ENCODE measurements around the gene SLC37A1. TPM values are rescaled to one million over a fixed set of nuclear protein-coding genes. Genes with fewer than 3 reads are reported as not detected.

SLC37A1 gene
- total and polyA plus RNA-seq, 4 donors = 2.0 to 7.2 (median 4.3) TPM

- H3K27ac ChIP-seq (ENCODE audit: low read depth in 1 of 2, low read length in 2 of 2) = no peak overlapping the region
- WGBS = 96% methylated on average over 9 of the region's 9 CpGs
- H3K9ac ChIP-seq (ENCODE audit: low read depth in 1 of 2, low read length in 2 of 2) = no peak overlapping the region
- no peak overlapping the region for H3K4me3 ChIP-seq (ENCODE audit: low read depth in 1 of 3, low read length in 3 of 3)
- peaks cover 0 to 2% (median 0%) of the 10 kb centered on the region in 4 donors for H3K9me3 ChIP-seq (ENCODE audit: control insufficient read depth in 4 of 4, low read length in 3 of 4)
- H3K4me1 ChIP-seq (ENCODE audit: control insufficient read depth in 4 of 4, insufficient read depth in 4 of 4, low read length in 3 of 4) = no peaks in the 10 kb centered on the region
- no peak for TF ChIP-seq RXRA (IDR thresholded peaks at IDR 0.05)
- no peak for TF ChIP-seq YY1 (IDR thresholded peaks at IDR 0.05)
- TF ChIP-seq ATF3 (IDR thresholded peaks at IDR 0.05) = no peak
- no peak for DNase-seq (ENCODE audit: low spot score)
- peaks cover 0 to 3% (median 1%) of the 10 kb centered on the region in 4 donors for H3K36me3 ChIP-seq (ENCODE audit: control insufficient read depth in 4 of 4, insufficient read depth in 3 of 4, low read depth in 1 of 4, low read length in 3 of 4)
- H3K27me3 ChIP-seq (ENCODE audit: control insufficient read depth in 4 of 4, insufficient read depth in 4 of 4, low read length in 3 of 4) = no peaks in the 10 kb centered on the region
Measured at GRCh38 chr21:42578034-42578433, 64.4 kb downstream of the SLC37A1 start.

DNA sequence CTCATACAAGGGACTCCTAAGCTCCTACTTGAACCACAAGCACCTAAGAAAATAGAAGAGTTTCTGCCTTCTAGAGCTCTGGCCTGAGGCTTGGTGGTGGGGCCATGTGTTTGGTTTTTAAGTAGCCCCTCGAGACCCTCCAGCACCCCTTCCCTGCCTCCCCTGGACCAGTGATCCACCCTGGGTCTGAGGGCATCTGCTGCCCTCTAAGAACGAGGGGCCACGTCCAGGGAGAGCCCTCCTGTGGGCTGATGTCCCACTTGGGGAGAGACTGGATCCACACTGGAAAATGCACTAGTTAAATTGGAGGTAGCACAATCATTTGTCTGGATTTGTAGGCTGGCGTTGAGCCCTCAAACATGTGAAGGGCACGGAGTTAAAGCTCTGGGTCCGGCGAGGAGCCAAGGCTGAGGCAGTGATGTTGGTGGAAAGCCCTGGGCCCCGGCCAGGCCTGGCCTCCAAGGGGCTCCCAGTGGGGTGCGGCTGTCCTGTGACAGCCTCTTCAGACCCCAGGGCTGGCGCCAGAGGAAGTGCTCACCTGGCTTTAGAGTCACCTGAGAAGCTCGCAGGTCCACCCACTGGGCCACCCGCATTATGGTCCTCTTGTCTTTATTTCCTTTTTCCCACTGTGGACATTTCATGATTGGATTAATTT lies 65.2 kb downstream of the SLC37A1 start:
- no peak overlapping the region for H3K27ac ChIP-seq (ENCODE audit: low read depth in 1 of 2, low read length in 2 of 2)
- WGBS = 95% methylated on average over 12 of the region's 12 CpGs
- H3K4me1 ChIP-seq (ENCODE audit: control insufficient read depth in 4 of 4, insufficient read depth in 4 of 4, low read length in 3 of 4) = no peaks in the 10 kb centered on the region
- H3K27me3 ChIP-seq (ENCODE audit: control insufficient read depth in 4 of 4, insufficient read depth in 4 of 4, low read length in 3 of 4) = no peaks in the 10 kb centered on the region
- no peak for DNase-seq (ENCODE audit: low spot score)
- no peak overlapping the region for H3K4me3 ChIP-seq (ENCODE audit: low read depth in 1 of 3, low read length in 3 of 3)
- H3K9me3 ChIP-seq (ENCODE audit: control insufficient read depth in 4 of 4, low read length in 3 of 4) = peaks cover 0 to 2% (median 0%) of the 10 kb centered on the region in 4 donors
- peaks cover 0 to 2% (median 0%) of the 10 kb centered on the region in 4 donors for H3K36me3 ChIP-seq (ENCODE audit: control insufficient read depth in 4 of 4, insufficient read depth in 3 of 4, low read depth in 1 of 4, low read length in 3 of 4)
- no peak overlapping the region for H3K9ac ChIP-seq (ENCODE audit: low read depth in 1 of 2, low read length in 2 of 2)
- TF ChIP-seq JUND (IDR thresholded peaks at IDR 0.05) (no peak), TAF1 (conservative IDR thresholded peaks at IDR 0.05) (no peak), YY1 (IDR thresholded peaks at IDR 0.05) (no peak), CTCF (IDR thresholded peaks at IDR 0.05; ENCODE audit: low read depth, low read length, missing input control) (no peak), HNF4G (IDR thresholded peaks at IDR 0.05) (no peak), RXRA (IDR thresholded peaks at IDR 0.05) (no peak), HNF4A (conservative IDR thresholded peaks at IDR 0.05) (no peak)
- TF ChIP-seq, protein P1, sequence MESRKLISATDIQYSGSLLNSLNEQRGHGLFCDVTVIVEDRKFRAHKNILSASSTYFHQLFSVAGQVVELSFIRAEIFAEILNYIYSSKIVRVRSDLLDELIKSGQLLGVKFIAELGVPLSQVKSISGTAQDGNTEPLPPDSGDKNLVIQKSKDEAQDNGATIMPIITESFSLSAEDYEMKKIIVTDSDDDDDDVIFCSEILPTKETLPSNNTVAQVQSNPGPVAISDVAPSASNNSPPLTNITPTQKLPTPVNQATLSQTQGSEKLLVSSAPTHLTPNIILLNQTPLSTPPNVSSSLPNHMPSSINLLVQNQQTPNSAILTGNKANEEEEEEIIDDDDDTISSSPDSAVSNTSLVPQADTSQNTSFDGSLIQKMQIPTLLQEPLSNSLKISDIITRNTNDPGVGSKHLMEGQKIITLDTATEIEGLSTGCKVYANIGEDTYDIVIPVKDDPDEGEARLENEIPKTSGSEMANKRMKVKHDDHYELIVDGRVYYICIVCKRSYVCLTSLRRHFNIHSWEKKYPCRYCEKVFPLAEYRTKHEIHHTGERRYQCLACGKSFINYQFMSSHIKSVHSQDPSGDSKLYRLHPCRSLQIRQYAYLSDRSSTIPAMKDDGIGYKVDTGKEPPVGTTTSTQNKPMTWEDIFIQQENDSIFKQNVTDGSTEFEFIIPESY (IDR thresholded peaks at IDR 0.05) = no peak

- no peak overlapping the region for H3K4me3 ChIP-seq (ENCODE audit: low read depth in 1 of 3, low read length in 3 of 3)
- no peaks in the 10 kb centered on the region for H3K4me1 ChIP-seq (ENCODE audit: control insufficient read depth in 4 of 4, insufficient read depth in 4 of 4, low read length in 3 of 4)
- peaks cover 0 to 2% (median 0%) of the 10 kb centered on the region in 4 donors for H3K36me3 ChIP-seq (ENCODE audit: control insufficient read depth in 4 of 4, insufficient read depth in 3 of 4, low read depth in 1 of 4, low read length in 3 of 4)
- no peaks in the 10 kb centered on the region for H3K27me3 ChIP-seq (ENCODE audit: control insufficient read depth in 4 of 4, insufficient read depth in 4 of 4, low read length in 3 of 4)
- no peak overlapping the region for H3K27ac ChIP-seq (ENCODE audit: low read depth in 1 of 2, low read length in 2 of 2)
- WGBS = 93% methylated on average over 22 of the region's 22 CpGs
- no peak for DNase-seq (ENCODE audit: low spot score)
- peaks cover 0 to 2% (median 0%) of the 10 kb centered on the region in 4 donors for H3K9me3 ChIP-seq (ENCODE audit: control insufficient read depth in 4 of 4, low read length in 3 of 4)
- no peak overlapping the region for H3K9ac ChIP-seq (ENCODE audit: low read depth in 1 of 2, low read length in 2 of 2)
- TF ChIP-seq RAD21 (IDR thresholded peaks at IDR 0.05) (no peak), REST (IDR thresholded peaks at IDR 0.05) (no peak), SP1 (IDR thresholded peaks at IDR 0.05) (no peak), EGR1 (IDR thresholded peaks at IDR 0.05; ENCODE audit: low read depth in 2 of 2) (no peak), CTCF (IDR thresholded peaks at IDR 0.05; ENCODE audit: low read depth, low read length, missing input control) (no peak), FOXA2 (IDR thresholded peaks at IDR 0.05) (no peak), HNF4G (IDR thresholded peaks at IDR 0.05) (no peak), TAF1 (conservative IDR thresholded peaks at IDR 0.05) (no peak)
Measured at GRCh38 chr21:42579456-42580075, 65.9 kb downstream of the SLC37A1 start.

Data from liver (tissue), 9 donors.